K562 (cell line): Measurements from ENCODE around the gene PLXND1. TPM values are rescaled to one million over a fixed set of nuclear protein-coding genes. Genes with fewer than 3 reads are reported as not detected.

Experiments used
- AFF1 ChIP-seq, 2 experiments: fragments of 450-650 bp; IDR thresholded peaks; 2 replicates each; pipeline ENCODE4 v1.6.1; 2018; ENCODE audit warnings: mild to moderate bottlenecking in 2 of 2, low read depth in 1 of 2; ENCODE audit not compliant: partially characterized antibody in 2 of 2
- CREM ChIP-seq: IDR thresholded peaks from 2 replicates; pipeline ENCODE4 v1.6.1; 2014; ENCODE audit warnings: antibody characterized with exemption, low read depth
- CXXC5 ChIP-seq: fragments of 250-450 bp; sonication (Bioruptor Pico); IDR thresholded peaks from 2 replicates; pipeline ENCODE4 v1.8.0; 2022; ENCODE audit warnings: inconsistent platforms, mild to moderate bottlenecking, moderate library complexity
- KLF6 ChIP-seq: fragments of 250-450 bp; sonication (Bioruptor Pico); IDR thresholded peaks from 2 replicates; pipeline ENCODE4 v1.4.0; 2020; ENCODE audit warnings: mild to moderate bottlenecking, moderate library complexity, borderline replicate concordance
- MGA ChIP-seq: fragments of 450-650 bp; IDR thresholded peaks from 2 replicates; pipeline ENCODE4 v1.6.1; 2016; ENCODE audit warnings: mild to moderate bottlenecking, moderate library complexity
- NONO ChIP-seq, 2 experiments: fragments of 200-400 bp in 1 of 2; fragments of 450-650 bp in 1 of 2; formaldehyde crosslinking in 1 of 2; IDR thresholded peaks; 2 replicates each; pipeline ENCODE4 v1.6.1; 2017; ENCODE audit warnings: low read depth in 2 of 2, mild to moderate bottlenecking in 2 of 2, moderate library complexity in 2 of 2, low read length in 1 of 2
- PCBP1 ChIP-seq: fragments of 200-400 bp; formaldehyde crosslinking; IDR thresholded peaks from 2 replicates; pipeline ENCODE4 v1.6.1; 2018; ENCODE audit warnings: mild to moderate bottlenecking, low read depth, low read length; ENCODE audit not compliant: poor library complexity, severe bottlenecking
- RFX7 ChIP-seq: fragments of 250-450 bp; sonication (Bioruptor Pico); IDR thresholded peaks from 2 replicates; pipeline ENCODE4 v1.5.1; 2021; ENCODE audit warnings: mild to moderate bottlenecking
- ZNF274 ChIP-seq: IDR thresholded peaks from 2 replicates; pipeline ENCODE4 v1.6.1; 2011; ENCODE audit warnings: low read depth, mild to moderate bottlenecking, low read length, moderate library complexity, borderline replicate concordance
- polyA plus RNA-seq, 8 experiments: library from polyadenylated mRNA; depleted of rRNA in 4 of 8; stranded (reverse) in 5 of 8; unstranded in 3 of 8; fragments of >200 nt; fragmentation: Nextera tagmentation in 2 of 8; fragmentation: Illumina TruSeq in 1 of 8; extraction: Ambion mirVana in 2 of 8; extraction: Trizol in 1 of 8; gene quantifications; 2 replicates each; pipeline versions ENCODE4 v1.2.1 to v1.2.3, GENCODE V29; 2011 to 2014; ENCODE audit warnings: inconsistent platforms in 1 of 8, missing spikeins in 1 of 8
- total RNA-seq, 7 experiments: library from RNA; depleted of rRNA in 6 of 7; stranded (reverse); fragments of >200 nt in 6 of 7; fragmentation: Illumina TruSeq in 2 of 7; extraction: Trizol in 2 of 7; gene quantifications; 2 replicates each; pipeline versions ENCODE4 v1.2.1 to v1.2.3, GENCODE V29; 2011 to 2021; ENCODE audit warnings: low replicate concordance in 1 of 7
- TF ChIP-seq, protein P1 (sequence below): sonication (generic); formaldehyde crosslinking; IDR thresholded peaks from 2 replicates; pipeline ENCODE4 v1.8.0; 2023; ENCODE audit warnings: mild to moderate bottlenecking, missing genetic modification reagents

PLXND1 gene
- total and polyA plus RNA-seq, 9 of the 15 experiments (the other 6 are each of a cell fraction or from before 2014, with no cell fraction given) = 0.34 to 28.8 (median 14.0) TPM

DNA sequence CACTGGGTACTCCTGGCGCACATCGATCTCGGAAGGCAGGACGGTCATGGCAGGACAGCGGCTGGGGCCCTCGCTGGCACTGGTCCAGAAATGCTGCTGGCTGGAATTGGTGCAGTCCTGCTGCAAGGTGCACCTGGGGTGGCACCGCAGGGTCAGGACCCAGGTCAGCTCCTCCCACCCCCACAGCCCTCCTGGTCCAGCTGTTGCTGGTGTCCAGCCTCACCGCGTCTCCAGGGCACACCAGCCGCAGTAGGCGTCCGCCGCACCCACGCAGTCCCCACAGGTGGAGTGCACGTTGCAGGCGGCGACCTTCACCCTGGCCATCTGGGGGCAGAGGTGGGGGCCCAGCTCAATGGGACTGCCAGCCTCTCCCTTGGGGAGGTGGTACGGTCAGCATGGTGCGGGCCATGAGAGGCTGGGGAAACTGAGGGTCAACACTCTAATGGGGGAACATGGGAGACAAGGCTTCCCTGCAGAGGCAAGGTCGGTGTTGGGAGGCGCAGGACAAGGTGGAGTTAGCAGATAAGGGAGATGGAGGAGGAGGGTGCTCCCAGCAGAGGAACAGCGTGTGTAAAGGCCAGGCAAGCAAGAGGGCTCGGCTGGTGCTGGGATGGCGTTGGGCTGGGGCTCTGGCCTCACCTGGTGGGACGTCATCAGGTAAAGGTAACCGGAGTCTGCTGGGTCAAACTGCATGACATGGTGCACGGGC is 20.4 kb downstream of the PLXND1 start (continued):
- no peak for TF ChIP-seq MGA
- TF ChIP-seq ZNF274 = no peak
- no peak for TF ChIP-seq PCBP1
- TF ChIP-seq AFF1 (IDR thresholded peaks at IDR 0.05; ENCODE audit: low read depth in 1 of 2, partially characterized antibody in 2 of 2) = no peak
- TF ChIP-seq NONO (IDR thresholded peaks at IDR 0.05; ENCODE audit: low read depth in 2 of 2, low read length in 1 of 2) = no peak
- no peak for TF ChIP-seq CREM
- TF ChIP-seq, protein P1, sequence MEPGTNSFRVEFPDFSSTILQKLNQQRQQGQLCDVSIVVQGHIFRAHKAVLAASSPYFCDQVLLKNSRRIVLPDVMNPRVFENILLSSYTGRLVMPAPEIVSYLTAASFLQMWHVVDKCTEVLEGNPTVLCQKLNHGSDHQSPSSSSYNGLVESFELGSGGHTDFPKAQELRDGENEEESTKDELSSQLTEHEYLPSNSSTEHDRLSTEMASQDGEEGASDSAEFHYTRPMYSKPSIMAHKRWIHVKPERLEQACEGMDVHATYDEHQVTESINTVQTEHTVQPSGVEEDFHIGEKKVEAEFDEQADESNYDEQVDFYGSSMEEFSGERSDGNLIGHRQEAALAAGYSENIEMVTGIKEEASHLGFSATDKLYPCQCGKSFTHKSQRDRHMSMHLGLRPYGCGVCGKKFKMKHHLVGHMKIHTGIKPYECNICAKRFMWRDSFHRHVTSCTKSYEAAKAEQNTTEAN (CRISPR knock-in tag) = no peak
- no peak for TF ChIP-seq RFX7 (CRISPR knock-in tag)
- TF ChIP-seq CXXC5 (CRISPR knock-in tag) = peak; percentile 46
- TF ChIP-seq KLF6 (CRISPR knock-in tag) = no peak
